Nephron (organoid): Measurements from ENCODE around the gene KCNJ10.

ENCODE experiments used
- H3K27ac Mint-ChIP-seq, 3 experiments: 2 replicates each; pipeline ENCODE4 v1.8.0; 2020; ENCODE audit warnings: mixed read lengths in 3 of 3, mild to moderate bottlenecking in 2 of 3, moderate library complexity in 1 of 3
- H3K27me3 Mint-ChIP-seq: 2 replicates; pipeline ENCODE4 v1.8.0; 2021; ENCODE audit warnings: low read depth, mild to moderate bottlenecking, moderate library complexity, mixed read lengths
- H3K36me3 Mint-ChIP-seq: 2 replicates; pipeline ENCODE4 v1.8.0; 2020; ENCODE audit warnings: low read depth, mixed read lengths
- H3K4me1 Mint-ChIP-seq: 2 replicates; pipeline ENCODE4 v1.8.0; 2020; ENCODE audit warnings: mixed read lengths
- H3K4me3 Mint-ChIP-seq, 3 experiments: 2 replicates each; pipeline ENCODE4 v1.8.0; 2020; ENCODE audit warnings: mild to moderate bottlenecking in 3 of 3, mixed read lengths in 3 of 3, moderate library complexity in 2 of 3
- H3K9me3 Mint-ChIP-seq: 2 replicates; pipeline ENCODE4 v1.8.0; 2020; ENCODE audit warnings: mixed read lengths
- TF ChIP-seq, protein P1 (sequence below), 3 experiments: fragments of 200-600 bp; sonication (generic); IDR thresholded peaks; one replicate each; pipeline ENCODE4 v1.5.0; 2021; ENCODE audit warnings: antibody characterized with exemption in 3 of 3; ENCODE audit not compliant: unreplicated experiment in 3 of 3

KCNJ10 gene

DNA sequence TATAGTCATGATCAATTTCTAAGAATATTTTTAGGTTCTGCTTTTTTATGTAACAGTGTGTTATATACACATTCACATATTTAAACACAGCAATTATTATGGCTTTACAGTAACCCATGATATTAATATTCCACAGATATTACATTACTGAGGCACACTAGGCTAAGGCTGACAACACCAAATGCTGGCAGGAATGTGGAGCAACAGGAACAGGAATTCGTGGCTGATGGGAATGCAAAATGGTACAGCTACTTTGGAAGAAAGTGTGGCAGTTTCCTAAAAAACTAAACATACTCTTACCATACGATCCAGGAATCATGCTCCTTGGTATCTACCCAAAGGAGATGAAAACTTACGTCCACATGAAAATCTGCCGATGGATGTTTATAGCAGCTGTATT lies 9.5 kb upstream of the KCNJ10 start:
- H3K4me1 Mint-ChIP-seq, result no peaks in the 10 kb centered on the region
- TF ChIP-seq, protein P1, sequence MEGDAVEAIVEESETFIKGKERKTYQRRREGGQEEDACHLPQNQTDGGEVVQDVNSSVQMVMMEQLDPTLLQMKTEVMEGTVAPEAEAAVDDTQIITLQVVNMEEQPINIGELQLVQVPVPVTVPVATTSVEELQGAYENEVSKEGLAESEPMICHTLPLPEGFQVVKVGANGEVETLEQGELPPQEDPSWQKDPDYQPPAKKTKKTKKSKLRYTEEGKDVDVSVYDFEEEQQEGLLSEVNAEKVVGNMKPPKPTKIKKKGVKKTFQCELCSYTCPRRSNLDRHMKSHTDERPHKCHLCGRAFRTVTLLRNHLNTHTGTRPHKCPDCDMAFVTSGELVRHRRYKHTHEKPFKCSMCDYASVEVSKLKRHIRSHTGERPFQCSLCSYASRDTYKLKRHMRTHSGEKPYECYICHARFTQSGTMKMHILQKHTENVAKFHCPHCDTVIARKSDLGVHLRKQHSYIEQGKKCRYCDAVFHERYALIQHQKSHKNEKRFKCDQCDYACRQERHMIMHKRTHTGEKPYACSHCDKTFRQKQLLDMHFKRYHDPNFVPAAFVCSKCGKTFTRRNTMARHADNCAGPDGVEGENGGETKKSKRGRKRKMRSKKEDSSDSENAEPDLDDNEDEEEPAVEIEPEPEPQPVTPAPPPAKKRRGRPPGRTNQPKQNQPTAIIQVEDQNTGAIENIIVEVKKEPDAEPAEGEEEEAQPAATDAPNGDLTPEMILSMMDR (IDR thresholded peaks at IDR 0.05; ENCODE audit: unreplicated experiment in 3 of 3), result no peak
- H3K9me3 Mint-ChIP-seq, result no peaks in the 10 kb centered on the region
- peaks cover 90% of the 10 kb centered on the region for H3K27me3 Mint-ChIP-seq
- H3K27ac Mint-ChIP-seq, result no peak overlapping the region
- H3K4me3 Mint-ChIP-seq, result no peak overlapping the region
- no peaks in the 10 kb centered on the region for H3K36me3 Mint-ChIP-seq

DNA sequence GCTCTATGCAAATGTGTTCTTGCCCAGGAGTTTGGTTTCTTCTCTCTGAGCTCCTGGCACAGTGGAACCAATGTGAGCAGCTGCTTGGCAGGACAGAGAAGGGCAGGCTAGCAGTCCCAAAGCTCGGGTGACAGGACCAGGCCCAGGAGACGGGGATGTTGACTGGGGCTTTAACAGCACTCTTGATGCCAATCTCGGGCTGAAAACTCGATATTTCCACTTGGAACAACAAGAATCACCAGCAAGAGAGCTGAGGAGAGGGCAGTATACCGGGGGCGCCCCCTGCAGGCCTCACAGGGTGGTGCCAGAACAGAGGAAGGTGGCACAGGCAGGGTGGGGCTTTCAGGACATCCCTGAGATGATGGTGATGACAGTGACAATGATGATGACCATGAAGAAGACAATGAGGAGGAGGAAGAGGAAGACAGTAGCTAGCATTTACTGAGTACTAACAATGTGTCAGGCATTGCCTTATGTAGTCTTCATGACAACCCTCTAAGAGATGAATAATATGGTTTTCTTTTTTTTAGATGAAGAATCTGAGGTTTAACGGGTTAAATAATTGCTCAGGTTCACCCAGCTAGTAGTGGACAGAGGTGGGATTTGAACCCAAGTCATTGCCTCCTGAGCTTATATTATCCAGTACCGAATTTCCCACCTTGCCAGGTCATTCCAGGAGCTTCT lies 8.7 kb upstream of the KCNJ10 start:
- Mint-ChIP-seq H3K4me1 (no peaks in the 10 kb centered on the region), H3K27ac (no peak overlapping the region), H3K9me3 (no peaks in the 10 kb centered on the region), H3K36me3 (no peaks in the 10 kb centered on the region), H3K4me3 (no peak overlapping the region), H3K27me3 (peaks cover 86% of the 10 kb centered on the region)
- TF ChIP-seq, protein P1 (IDR thresholded peaks at IDR 0.05; ENCODE audit: unreplicated experiment in 3 of 3), result peak; percentile 38 to 60 (median 47)

DNA sequence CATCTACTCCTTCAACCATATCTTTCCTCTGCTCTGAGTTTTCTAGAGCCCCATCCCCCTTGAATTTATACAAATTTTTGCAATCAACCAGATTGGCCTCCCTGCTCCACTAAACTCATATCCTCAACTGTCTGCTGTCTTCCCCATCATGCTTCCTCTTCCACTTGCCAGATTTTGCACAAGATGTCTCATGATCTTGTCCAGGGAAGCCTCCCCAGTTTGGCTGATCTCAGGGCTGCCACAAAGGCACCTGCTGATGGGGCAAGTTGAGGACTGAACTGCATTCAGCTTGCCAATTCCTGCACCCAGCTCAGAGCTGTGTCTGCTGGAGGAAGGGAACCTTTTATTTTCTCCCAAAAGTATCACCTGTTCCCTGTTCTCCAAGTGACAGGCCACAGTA lies 7.5 kb upstream of the KCNJ10 start:
- Mint-ChIP-seq H3K36me3 (no peaks in the 10 kb centered on the region), H3K9me3 (no peaks in the 10 kb centered on the region), H3K27me3 (peaks cover 84% of the 10 kb centered on the region), H3K4me3 (no peak overlapping the region), H3K27ac (no peak overlapping the region), H3K4me1 (no peaks in the 10 kb centered on the region)
- TF ChIP-seq, protein P1 (IDR thresholded peaks at IDR 0.05; ENCODE audit: unreplicated experiment in 3 of 3), result no peak

DNA sequence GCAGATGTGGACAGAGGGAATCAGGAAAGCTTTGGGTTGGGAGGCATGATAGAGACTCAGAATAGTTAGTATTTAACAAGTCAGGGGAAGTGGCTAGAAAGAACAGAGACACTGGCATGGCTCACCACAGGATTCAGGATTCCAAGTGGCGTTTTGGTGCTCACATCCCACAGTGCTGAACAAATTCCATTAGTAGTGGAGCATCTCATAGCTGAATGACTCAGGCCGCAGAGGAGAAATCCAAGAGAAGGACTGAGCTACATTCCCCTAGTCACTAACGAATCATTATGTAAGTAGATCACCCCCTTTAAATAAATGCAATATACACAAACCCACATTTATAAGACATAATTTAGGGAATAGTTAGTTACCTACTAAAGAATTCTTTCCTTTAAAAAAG lies 6.3 kb upstream of the KCNJ10 start:
- Mint-ChIP-seq H3K9me3 (no peaks in the 10 kb centered on the region), H3K36me3 (no peaks in the 10 kb centered on the region), H3K4me1 (no peaks in the 10 kb centered on the region), H3K4me3 (no peak overlapping the region), H3K27me3 (peaks cover 82% of the 10 kb centered on the region), H3K27ac (no peak overlapping the region)
- TF ChIP-seq, protein P1 (IDR thresholded peaks at IDR 0.05; ENCODE audit: unreplicated experiment in 3 of 3), result no peak

DNA sequence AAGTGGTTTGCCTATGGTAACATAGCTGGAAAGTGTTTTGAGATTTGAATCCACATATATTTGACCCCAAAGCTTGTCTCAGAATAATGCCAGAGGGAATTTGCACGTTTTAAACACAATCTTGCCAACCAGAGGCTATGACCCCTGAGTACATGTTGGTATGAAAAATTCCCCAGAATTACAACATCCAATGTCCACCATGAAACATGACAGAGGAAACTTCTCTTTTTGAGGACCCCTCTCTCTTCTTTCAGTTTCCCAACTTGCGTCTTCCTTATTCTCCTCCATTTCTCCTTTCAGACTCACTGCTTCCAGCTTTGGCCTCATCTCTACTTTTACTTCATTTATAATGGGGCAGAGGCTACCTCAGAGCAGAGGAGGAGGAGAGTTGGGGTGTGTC lies 5.9 kb upstream of the KCNJ10 start:
- Mint-ChIP-seq H3K36me3 (no peaks in the 10 kb centered on the region), H3K9me3 (no peaks in the 10 kb centered on the region), H3K4me1 (no peaks in the 10 kb centered on the region), H3K27ac (no peak overlapping the region), H3K4me3 (no peak overlapping the region), H3K27me3 (peaks cover 81% of the 10 kb centered on the region)
- TF ChIP-seq, protein P1 (IDR thresholded peaks at IDR 0.05; ENCODE audit: unreplicated experiment in 3 of 3), result no peak

DNA sequence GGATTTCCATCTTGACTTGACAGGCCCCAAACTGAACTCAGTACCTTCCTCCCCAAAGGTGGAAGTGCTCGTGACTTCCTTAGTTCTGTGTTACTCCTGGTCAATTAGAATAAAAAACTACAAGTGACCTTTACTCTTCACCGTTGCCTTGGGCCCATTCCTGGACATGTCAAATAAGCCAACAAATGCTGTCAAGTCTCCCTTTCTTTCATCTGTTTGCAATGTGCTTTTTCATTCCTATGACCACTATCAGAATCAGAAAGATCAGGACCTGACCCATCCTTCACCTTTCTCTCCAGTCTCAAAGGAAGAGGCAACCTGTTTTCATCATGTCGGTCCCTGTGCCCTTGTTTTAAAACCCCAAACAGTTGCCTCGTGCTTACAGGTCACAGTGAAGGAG lies 4.9 kb upstream of the KCNJ10 start:
- Mint-ChIP-seq H3K27ac (no peak overlapping the region), H3K9me3 (no peaks in the 10 kb centered on the region), H3K4me1 (peaks cover 7% of the 10 kb centered on the region)

More for the DNA sequence above, 4.9 kb upstream of the KCNJ10 start:
- Mint-ChIP-seq H3K27me3 (peaks cover 79% of the 10 kb centered on the region), H3K36me3 (no peaks in the 10 kb centered on the region), H3K4me3 (no peak overlapping the region)
- TF ChIP-seq, protein P1 (IDR thresholded peaks at IDR 0.05; ENCODE audit: unreplicated experiment in 3 of 3), result no peak
